ENCODE data around the gene PHGDH. TPM values are rescaled to one million over a fixed set of nuclear protein-coding genes. Genes with fewer than 3 reads are reported as not detected.
"Not testable (repeated sequence)": the region's sequence is repeated elsewhere in the genome, so short reads cannot be mapped to it uniquely, and the experiment has no call there.

The PHGDH gene
- total RNA-seq, 1 donor from 2014 or later = 146 TPM

DNA sequence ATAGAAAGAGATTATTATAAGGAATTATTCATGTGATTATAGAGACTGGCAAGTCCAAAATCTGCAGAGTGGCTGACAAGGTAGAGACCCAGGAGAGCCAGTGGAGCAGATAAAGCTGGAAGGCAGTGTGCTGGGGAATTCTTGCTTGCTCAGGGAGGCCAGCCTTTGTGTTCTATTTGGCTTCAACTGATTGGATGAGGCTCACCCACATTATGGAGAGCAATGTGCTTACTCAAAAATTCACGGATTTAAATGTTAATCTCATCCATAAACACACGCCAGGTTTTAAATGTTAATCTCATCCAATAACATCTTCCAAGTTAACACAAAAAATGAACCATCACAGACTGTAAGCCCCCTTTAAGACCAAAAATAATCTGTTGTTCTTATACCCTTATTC is 30.2 kb upstream of the PHGDH start:
- no peak overlapping the region for H3K4me3 ChIP-seq (ENCODE audit: low read depth, low read length)
- DNase-seq (ENCODE audit: low read depth) = no peak
- TF ChIP-seq, protein P1, sequence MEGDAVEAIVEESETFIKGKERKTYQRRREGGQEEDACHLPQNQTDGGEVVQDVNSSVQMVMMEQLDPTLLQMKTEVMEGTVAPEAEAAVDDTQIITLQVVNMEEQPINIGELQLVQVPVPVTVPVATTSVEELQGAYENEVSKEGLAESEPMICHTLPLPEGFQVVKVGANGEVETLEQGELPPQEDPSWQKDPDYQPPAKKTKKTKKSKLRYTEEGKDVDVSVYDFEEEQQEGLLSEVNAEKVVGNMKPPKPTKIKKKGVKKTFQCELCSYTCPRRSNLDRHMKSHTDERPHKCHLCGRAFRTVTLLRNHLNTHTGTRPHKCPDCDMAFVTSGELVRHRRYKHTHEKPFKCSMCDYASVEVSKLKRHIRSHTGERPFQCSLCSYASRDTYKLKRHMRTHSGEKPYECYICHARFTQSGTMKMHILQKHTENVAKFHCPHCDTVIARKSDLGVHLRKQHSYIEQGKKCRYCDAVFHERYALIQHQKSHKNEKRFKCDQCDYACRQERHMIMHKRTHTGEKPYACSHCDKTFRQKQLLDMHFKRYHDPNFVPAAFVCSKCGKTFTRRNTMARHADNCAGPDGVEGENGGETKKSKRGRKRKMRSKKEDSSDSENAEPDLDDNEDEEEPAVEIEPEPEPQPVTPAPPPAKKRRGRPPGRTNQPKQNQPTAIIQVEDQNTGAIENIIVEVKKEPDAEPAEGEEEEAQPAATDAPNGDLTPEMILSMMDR (conservative IDR thresholded peaks at IDR 0.05; ENCODE audit: low read depth, low read length) = no peak

DNA sequence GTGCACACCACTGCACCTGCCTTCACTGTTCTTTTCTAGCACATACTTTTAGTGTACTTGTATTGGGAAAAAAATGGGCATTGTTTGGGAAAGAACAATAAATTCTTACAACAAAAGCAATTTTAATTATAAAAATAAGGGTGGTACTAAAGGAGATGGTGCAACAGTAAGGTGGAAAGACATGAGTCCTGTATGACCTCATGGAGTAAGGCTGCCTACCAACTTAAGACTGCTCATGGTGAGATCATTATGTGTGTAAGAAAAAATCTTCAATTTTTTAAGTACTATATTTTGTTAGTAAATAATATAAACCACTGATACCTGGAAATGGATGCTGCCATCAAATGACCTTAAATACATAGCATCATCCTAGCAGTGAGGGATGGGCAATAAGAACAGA is 29.6 kb upstream of the PHGDH start:
- DNase-seq (ENCODE audit: low read depth) = no peak
- H3K4me3 ChIP-seq (ENCODE audit: low read depth, low read length) = no peak overlapping the region
- TF ChIP-seq, protein P1 (conservative IDR thresholded peaks at IDR 0.05; ENCODE audit: low read depth, low read length) = no peak

DNA sequence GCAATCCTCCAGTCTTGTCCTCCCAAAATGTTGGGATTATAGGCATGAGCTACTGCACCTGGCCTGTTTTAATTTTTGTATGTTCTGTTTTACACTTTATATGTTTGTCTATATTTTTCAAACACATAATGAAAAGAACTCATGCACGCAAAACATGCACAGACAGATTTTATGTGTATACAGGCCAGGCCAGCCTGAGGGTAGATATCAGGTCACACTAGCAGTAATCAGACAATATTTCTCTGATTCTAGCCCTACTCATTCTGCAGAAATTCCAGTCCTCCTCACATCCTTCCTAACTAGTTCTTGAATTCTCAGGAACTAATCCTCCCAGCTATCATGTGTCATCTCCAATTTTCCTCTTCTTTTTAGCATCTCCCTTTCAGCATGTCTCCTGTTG is 27.8 kb upstream of the PHGDH start:
- no peak overlapping the region for H3K4me3 ChIP-seq (ENCODE audit: low read depth, low read length)
- DNase-seq (ENCODE audit: low read depth) = no peak
- TF ChIP-seq, protein P1 (conservative IDR thresholded peaks at IDR 0.05; ENCODE audit: low read depth, low read length) = no peak

DNA sequence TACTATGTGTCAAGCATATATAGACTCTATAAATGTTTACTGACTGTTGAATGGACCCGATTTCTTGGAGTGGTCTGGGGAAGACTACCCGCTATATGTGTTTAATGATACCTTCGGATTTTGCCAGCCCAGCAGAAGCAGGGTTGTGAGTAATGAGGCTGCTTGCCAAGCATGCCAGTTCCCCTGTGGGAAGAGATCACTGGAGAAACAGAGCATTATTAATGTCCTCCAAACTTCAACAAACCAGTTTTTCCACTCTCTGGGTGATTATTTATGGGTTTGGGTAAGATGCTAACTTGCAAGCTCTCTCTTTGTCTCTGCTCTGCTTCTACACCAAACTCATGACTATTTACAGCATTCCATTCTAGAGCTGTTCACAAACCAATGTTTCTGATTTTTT is 25.1 kb upstream of the PHGDH start:
- no peak overlapping the region for H3K4me3 ChIP-seq (ENCODE audit: low read depth, low read length)
- no peak for DNase-seq (ENCODE audit: low read depth)
- TF ChIP-seq, protein P1 (conservative IDR thresholded peaks at IDR 0.05; ENCODE audit: low read depth, low read length) = no peak

DNA sequence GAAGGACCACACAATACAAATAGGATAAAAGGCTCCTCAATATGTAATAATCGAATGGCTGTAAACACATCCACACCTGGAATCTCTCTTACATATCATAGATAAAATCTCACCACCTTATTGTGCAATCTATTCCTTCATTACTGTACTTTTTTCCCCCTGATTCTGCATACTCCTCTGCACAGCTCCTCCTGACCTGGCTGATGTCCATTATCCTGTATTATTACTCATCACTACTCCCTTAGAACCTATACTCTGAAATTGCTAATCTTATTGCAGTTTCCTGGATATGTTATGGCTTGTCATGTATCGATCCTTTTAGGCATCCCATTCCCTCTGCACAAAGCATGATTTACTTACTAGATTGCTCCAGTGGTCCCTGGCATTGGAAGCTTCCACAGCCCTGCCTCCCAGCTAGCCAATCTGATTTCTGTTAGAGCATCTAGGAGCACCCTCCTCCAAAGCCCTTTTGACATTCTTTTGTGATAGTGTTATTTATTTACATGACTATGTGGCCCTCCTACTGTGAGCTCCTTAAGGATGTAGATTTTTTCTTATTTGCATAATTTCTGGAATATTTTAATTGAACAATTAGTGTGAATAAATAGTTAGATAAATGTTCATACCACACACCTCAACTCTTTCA is 24.2 kb upstream of the PHGDH start:
- no peak for DNase-seq (ENCODE audit: low read depth)
- TF ChIP-seq, protein P1 (conservative IDR thresholded peaks at IDR 0.05; ENCODE audit: low read depth, low read length) = no peak
- no peak overlapping the region for H3K4me3 ChIP-seq (ENCODE audit: low read depth, low read length)

DNA sequence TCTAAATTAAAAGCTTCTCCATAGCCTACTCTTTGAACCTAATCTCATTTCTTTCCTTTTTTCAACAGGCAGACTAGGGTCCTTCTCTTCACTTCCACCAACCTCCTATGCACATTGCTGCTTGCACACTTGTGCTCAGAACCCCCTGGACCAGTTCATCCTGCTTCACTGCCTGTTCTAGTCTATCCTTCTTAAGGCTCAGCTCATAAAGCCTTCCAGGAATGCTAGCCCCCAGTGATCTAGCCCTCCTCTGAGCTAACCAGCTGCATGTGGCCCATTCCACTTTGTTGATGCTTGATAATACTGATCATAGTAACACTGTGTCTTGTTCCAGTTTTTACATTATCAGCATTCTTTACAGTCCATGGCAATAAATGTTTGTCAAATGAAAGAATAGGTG is 22.9 kb upstream of the PHGDH start:
- H3K4me3 ChIP-seq (ENCODE audit: low read depth, low read length) = no peak overlapping the region
- TF ChIP-seq, protein P1 (conservative IDR thresholded peaks at IDR 0.05; ENCODE audit: low read depth, low read length) = no peak
- DNase-seq (ENCODE audit: low read depth) = no peak

DNA sequence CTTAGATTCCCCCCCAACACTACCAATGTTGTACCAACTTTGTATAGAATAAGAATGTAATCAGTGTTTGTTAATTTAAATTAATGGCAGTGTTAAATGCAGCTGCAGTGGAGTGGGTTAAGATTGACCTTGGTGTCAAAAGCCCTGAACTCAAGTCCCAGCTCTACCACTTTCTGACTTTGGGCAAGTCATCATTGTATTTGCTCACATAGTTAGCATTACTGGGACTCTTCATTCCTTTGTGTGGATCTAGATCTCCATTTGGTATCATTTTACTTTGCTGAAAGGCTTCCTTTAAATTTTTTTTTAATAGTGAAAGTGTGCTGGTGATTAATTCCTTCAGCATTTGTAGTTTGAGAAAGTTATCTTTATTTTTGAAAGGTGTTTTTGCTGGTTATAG is 22.2 kb upstream of the PHGDH start:
- TF ChIP-seq, protein P1 (conservative IDR thresholded peaks at IDR 0.05; ENCODE audit: low read depth, low read length) = no peak
- no peak for DNase-seq (ENCODE audit: low read depth)
- no peak overlapping the region for H3K4me3 ChIP-seq (ENCODE audit: low read depth, low read length)

DNA sequence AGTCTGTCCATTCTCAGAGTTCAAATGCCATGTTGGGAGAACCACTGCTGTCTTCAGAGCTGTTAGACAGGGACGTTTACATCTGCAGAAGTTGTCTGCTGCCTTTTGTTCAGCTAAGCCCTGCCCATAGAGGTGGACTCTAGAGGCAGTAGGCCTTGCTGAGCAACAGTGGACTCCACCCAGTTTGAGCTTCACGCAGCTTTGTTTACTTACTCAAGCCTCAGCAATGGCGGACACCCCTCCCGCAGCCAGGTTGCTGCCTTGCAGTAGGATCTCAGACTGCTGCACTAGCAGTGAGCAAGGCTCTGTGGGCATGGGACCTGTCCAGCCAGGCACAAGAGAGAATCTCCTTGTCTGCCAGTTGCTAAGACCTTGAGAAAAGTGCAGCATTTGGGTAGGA is 14.9 kb upstream of the PHGDH start:
- not testable (repeated sequence) for DNase-seq (ENCODE audit: low read depth); H3K4me3 ChIP-seq (ENCODE audit: low read depth, low read length)
